GM19468 (cell line): Measurements from ENCODE around the gene SMAD5.

Experiments used
- ATAC-seq: cut with Tn5 transposase; IDR thresholded peaks from one replicate; pipeline ENCODE4 v1.9.1; 2021; ENCODE audit warnings: mild to moderate bottlenecking, moderate library complexity, moderate number of reproducible peaks; ENCODE audit not compliant: unreplicated experiment; ENCODE audit errors: extremely low read depth

SMAD5 gene

DNA sequence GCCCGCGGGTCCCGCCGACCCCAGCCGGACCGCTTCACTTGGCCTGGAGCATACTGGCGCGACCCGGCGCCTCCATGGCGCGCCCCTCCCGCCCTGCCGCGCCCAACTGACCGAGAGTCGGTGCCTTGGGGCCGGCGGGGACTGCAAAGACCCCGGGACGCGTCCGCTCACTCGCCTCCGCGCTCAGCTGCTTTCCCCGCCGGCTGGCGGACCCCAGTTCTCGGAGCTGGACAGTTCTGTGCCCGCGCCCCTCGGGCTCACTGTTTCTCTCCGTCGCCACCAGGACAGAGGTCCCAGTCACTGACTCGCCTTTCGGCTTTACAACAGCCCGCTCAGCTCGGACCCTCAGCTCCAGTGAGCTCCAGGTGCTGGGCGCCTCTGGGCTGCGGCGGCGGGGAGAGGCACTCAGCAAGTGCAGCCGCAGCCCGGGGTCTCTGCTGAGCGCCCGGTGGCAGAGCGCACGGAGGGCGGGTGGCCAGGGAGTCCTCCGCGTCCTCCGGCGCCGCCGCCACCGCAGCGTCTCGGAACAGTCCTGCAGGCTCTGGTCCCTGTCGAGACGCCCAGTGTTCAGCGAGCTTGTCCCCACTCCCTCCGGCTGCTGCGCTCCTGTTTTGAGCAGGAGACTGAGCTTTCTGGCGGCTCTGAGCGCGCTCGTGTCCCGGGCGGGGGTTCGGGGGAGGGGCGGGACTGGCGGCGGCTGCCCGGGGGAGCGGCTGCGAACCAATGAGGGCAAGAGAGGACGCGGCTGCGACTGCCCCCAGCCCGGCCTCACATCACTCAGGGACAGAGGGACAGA, 60.1 kb downstream of the SMAD5 start, which contains the start of gene SMIM32:
Gene SMIM32, minus strand, starts transcription at position 637 of the 796 bp plus-strand sequence. CDS start 638 bp downstream, outside the sequence.
- no peak for ATAC-seq

GRCh38 chr5:136193322-136193935, 60.8 kb downstream of the SMAD5 start:
- no peak for ATAC-seq

- no peak for ATAC-seq
These were observed 61.9 kb downstream of the SMAD5 start for GRCh38 chr5:136194576-136194975.

DNA sequence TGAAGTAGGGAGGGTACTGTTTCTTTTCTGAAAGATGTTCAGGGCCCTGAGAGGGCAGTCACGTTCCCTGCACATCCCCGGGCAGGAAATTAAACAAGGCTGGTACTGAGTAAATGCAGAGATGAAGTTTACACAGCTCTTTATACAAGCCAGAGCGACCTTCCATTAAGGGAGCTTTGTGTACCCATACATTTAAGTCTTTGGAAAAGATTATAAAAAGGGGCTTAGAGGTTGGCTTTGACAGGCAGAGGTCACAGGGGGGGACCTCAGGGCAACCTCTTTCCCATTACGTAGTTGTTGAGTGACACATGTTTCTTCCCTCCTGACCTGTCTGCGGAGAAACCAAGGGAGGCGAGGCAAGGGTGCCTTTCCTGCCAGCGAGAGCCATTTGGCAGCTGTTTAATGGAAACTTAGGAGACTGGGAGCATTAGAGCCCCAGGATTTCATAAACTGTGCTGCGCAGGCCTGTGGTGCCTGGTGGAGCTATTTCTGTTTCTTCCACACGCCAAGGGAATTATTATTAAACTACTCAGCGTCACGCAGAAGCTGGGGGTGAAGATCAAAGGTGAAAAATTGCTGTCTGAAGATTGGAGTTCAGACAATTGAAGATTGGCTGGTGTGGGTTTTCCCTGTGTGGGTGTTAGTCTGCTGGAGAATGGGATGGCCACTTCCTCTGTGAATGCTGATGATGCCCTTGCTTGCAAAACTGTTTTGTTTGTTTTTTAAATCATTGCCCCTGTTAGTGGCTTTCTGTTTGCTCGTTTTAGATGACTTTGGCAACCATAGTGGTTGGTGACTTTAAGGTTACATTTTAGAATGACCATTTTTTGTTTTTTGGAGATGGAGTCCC, 63.6 kb downstream of the SMAD5 start:
- ATAC-seq, result no peak

DNA sequence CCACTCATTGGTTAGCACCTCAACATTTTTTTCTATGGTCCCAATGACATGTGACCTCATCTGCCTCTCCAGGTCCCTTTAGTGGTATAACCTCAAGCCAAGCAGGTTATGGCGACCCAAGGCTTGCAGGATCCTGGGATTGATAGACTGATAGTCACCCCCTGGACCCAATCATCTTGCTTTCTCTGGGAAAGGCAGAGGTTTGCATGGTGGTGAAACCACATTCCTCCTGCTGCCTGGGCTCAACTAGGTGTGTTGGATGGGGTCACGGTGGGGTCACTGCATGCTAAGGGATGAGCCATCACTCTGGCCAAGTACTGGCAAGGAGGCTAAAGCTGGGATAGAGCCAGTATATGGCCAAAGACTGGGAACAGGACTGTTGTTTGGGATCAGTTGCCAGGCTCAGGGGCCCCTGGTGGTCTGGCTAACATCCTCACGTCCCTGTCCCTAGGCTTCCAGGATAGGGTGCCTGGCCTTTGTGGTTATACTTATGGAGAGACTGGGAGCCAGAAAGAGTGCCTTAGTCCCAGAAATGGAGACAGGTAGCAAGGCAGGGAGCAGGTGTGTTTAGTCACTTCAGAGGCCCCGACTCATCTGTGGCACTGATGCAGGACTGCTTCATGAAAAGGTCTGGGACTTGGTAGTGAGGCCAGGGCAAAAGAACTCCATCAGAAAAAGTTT, 65.0 kb downstream of the SMAD5 start:
- no peak for ATAC-seq

GRCh38 chr5:136198453-136198852, 65.8 kb downstream of the SMAD5 start:
- ATAC-seq, result no peak

GRCh38 chr5:136199408-136199807, 66.8 kb downstream of the SMAD5 start:
- no peak for ATAC-seq

- no peak for ATAC-seq
These were observed 67.5 kb downstream of the SMAD5 start for GRCh38 chr5:136200130-136200529.

DNA sequence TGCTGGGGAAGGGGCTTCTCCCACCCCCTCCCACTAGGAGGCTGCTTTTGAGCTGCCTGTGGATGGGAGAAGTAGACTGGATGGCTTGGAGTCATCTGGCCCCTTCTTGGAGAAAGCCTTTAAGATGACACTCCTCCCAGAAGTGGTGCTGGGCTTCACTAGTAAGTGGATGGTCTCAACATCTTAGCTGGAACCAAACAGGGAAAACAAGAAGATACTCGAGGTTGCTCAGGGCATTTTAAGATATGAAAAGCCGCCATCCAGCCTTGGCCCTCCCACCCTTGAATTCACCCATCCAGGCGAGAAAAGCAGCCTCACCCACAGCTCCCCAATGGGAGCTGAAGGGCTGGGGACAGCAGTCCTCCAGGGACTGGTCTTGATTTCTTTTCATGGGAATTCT, 68.1 kb downstream of the SMAD5 start:
- ATAC-seq, result no peak

DNA sequence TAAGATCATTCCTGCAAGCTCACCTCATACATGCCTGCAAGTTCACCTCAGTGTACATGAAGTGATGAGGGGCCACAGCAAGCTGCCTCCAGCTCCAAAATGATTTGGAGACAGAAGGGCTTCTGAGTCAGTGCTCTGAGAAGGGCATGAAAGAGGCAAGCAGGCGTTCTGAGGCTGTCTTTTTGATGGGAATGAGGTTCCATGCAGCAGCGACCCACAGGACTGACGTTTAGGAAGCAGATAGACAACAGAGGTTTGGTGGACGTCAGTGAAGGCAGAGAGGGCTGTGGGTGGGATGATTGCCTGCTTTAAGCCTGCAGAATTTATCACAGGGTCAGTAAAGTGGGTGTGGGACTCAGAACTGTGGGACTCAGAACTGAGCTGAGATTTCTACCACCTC, 69.2 kb downstream of the SMAD5 start:
- ATAC-seq, result no peak

GRCh38 chr5:136202469-136203205, 70.0 kb downstream of the SMAD5 start:
- no peak for ATAC-seq

DNA sequence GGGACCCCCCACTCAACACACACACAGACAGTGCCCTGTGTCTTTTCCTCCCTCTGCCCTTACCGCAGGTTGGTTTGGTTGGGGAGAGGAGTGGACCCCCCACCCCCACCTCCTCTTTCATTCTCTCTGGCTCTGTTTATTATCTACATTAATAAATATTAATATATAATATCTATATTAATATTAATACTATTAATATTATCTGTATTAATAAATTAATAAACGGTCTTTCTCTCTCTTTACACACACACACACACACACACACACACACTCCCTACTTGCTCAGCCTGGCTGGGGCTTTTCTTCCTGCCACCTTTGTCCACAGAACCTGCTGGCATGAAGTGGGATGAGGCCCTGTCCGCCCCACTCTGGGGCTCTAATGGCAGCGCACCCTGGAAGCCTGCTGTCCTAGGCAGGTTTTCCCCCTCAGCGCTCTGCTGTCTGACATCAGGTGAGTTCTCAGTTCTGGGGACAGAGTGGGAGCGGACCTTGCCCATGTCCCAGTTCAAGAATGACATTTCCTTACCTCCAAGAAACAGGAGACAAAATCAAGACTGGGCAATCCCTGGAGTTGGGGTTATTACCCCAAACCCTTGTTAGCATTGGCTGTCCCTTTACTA, 70.8 kb downstream of the SMAD5 start:
- ATAC-seq, result no peak

GRCh38 chr5:136205061-136205702, 72.5 kb downstream of the SMAD5 start:
- ATAC-seq, result no peak

DNA sequence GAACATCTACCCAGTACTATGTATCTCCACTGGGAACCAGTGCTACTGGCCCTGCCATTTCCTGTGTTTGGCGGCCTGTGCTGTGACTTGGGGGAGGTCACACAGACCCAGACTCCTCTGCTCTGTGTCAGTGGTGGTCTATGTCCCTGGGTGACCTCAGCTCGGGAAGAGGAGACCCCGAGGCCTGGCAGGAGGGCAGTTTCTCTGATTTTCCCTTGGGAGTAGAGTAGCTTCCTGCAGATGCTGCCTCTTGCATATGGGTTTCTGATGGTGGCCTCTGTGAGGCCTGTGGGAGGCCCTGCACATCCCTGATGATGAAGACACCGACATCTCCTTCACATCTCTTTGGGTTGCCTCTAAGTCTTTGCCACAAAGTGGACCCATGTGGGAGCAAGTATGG, 73.3 kb downstream of the SMAD5 start:
- ATAC-seq, result no peak

GRCh38 chr5:136206361-136206760, 73.7 kb downstream of the SMAD5 start:
- no peak for ATAC-seq

- ATAC-seq, result no peak
These were observed 75.0 kb downstream of the SMAD5 start for GRCh38 chr5:136207631-136208030.

GRCh38 chr5:136208916-136209315, 76.3 kb downstream of the SMAD5 start:
- no peak for ATAC-seq

- no peak for ATAC-seq
These were observed 76.8 kb downstream of the SMAD5 start for GRCh38 chr5:136209346-136209910.
